T-helper 1 cell treated with Interleukin-12 subunit alpha and Interleukin-12 subunit beta and Interleukin-4 antibody, amounts not matched to agents 30 ng/mL and 1 ng/mL, for 36 hours (primary cell): ENCODE results near the gene ELFN1. TPM values are rescaled to one million over a fixed set of nuclear protein-coding genes. Genes with fewer than 3 reads are reported as not detected.
"Not testable (repeated sequence)": the region's sequence is repeated elsewhere in the genome, so short reads cannot be mapped to it uniquely, and the experiment has no call there.

Source experiments
- intact Hi-C: fragments of 100-400 bp; cut with micrococcal nuclease; formaldehyde crosslinking; loops from one replicate; pipeline ENCODE4 v1.15.1; 2024
- total RNA-seq: library from RNA; stranded (reverse); gene quantifications from 2 replicates; pipeline ENCODE4 v1.2.3, GENCODE V29; 2022

Gene ELFN1
- total RNA-seq, 1 donor from 2014 or later, result 0.17 TPM

- intact Hi-C loops, result no loop called here
Measured at GRCh38 chr7:1707756-1708595, 37.9 kb downstream of the ELFN1 start.

- intact Hi-C loops, result no loop called here
Measured at GRCh38 chr7:1708596-1709251, 38.6 kb downstream of the ELFN1 start.

- intact Hi-C loops, result no loop called here
Measured at GRCh38 chr7:1709281-1709680, 39.2 kb downstream of the ELFN1 start.

GRCh38 chr7:1709900-1710299 lies 39.8 kb downstream of the ELFN1 start:
- intact Hi-C loops, result no loop called here

- intact Hi-C loops, result no loop called here
Measured at GRCh38 chr7:1710936-1711335, 40.9 kb downstream of the ELFN1 start.

GRCh38 chr7:1712907-1713501 lies 42.9 kb downstream of the ELFN1 start:
- intact Hi-C loops, result no loop called here

GRCh38 chr7:1713502-1714484 lies 43.7 kb downstream of the ELFN1 start:
- intact Hi-C loops, result no loop called here

- intact Hi-C loops, result no loop called here
Measured at GRCh38 chr7:1714583-1715330, 44.7 kb downstream of the ELFN1 start.

- intact Hi-C loops, result no loop called here
Measured at GRCh38 chr7:1715331-1715625, 45.2 kb downstream of the ELFN1 start.

GRCh38 chr7:1715671-1716074 lies 45.6 kb downstream of the ELFN1 start:
- intact Hi-C loops, result no loop called here

GRCh38 chr7:1716263-1717094 lies 46.4 kb downstream of the ELFN1 start:
- intact Hi-C loops, result no loop called here

GRCh38 chr7:1717095-1717483 lies 47.0 kb downstream of the ELFN1 start:
- intact Hi-C loops, result no loop called here

GRCh38 chr7:1717903-1718676 lies 48.0 kb downstream of the ELFN1 start:
- intact Hi-C loops, result no loop called here

GRCh38 chr7:1718850-1719249 lies 48.8 kb downstream of the ELFN1 start:
- intact Hi-C loops, result not testable (repeated sequence)

- intact Hi-C loops, result not testable (repeated sequence)
Measured at GRCh38 chr7:1719256-1719655, 49.2 kb downstream of the ELFN1 start.

GRCh38 chr7:1719913-1720312 lies 49.8 kb downstream of the ELFN1 start:
- intact Hi-C loops, result no loop called here

GRCh38 chr7:1720326-1720725 lies 50.2 kb downstream of the ELFN1 start:
- intact Hi-C loops, result no loop called here

GRCh38 chr7:1721047-1721690 lies 51.1 kb downstream of the ELFN1 start:
- intact Hi-C loops, result no loop called here

GRCh38 chr7:1723254-1723653 lies 53.2 kb downstream of the ELFN1 start:
- intact Hi-C loops, result no loop called here
